ENCODE data around the gene CLIC1.

GRCh38 chr6:31784098-31784925 is 48.0 kb upstream of the CLIC1 start:
- TF ChIP-seq CTCF (IDR thresholded peaks at IDR 0.05) (no peak), ZFX (IDR thresholded peaks at IDR 0.05; ENCODE audit: borderline replicate concordance) (no peak)

Measured in 22Rv1 (cell line).